Kidney (tissue), 14 donors: ENCODE data around the gene HIPK2. TPM values are rescaled to one million over a fixed set of nuclear protein-coding genes. Genes with fewer than 3 reads are reported as not detected.
"Not testable (repeated sequence)": the region's sequence is repeated elsewhere in the genome, so short reads cannot be mapped to it uniquely, and the experiment has no call there.

Experiments used
- DNase-seq, 5 donors: peaks; one replicate each; pipeline ENCODE4 v3.0.0-alpha.2; 2013 to 2020
- FAIRE-seq: peaks from 2 replicates; lab custom pipeline; 2012; peaks lifted over from hg19 to GRCh38; lab: Jason Lieb, UNC
- H3K27ac ChIP-seq, 2 donors: one replicate each; pipeline ENCODE4 v1.7.0; 2013; ENCODE audit warnings: low read depth in 2 of 2, low read length in 2 of 2, inconsistent platforms in 1 of 2
- H3K27me3 ChIP-seq: one replicate; pipeline ENCODE4 v1.7.1; 2013; ENCODE audit warnings: low read length, inconsistent platforms; ENCODE audit not compliant: control insufficient read depth, insufficient read depth
- H3K36me3 ChIP-seq, 3 donors: one replicate each; pipeline versions ENCODE4 v1.7.0 to v1.7.1; 2013; ENCODE audit warnings: low read length in 3 of 3, control low read depth in 1 of 3, inconsistent platforms in 1 of 3; ENCODE audit not compliant: insufficient read depth in 3 of 3, control insufficient read depth in 2 of 3
- H3K4me1 ChIP-seq, 3 donors: one replicate each; pipeline versions ENCODE4 v1.7.0 to v1.7.1; 2013; ENCODE audit warnings: low read length in 3 of 3, inconsistent platforms in 1 of 3, low read depth in 1 of 3; ENCODE audit not compliant: control insufficient read depth in 2 of 3, insufficient read depth in 2 of 3
- H3K4me3 ChIP-seq, 3 donors: one replicate each; pipeline versions ENCODE4 v1.7.0 to v1.8.1; 2013; ENCODE audit warnings: low read length in 3 of 3, control low read depth in 1 of 3, inconsistent platforms in 1 of 3
- H3K9ac ChIP-seq, 3 donors: one replicate each; pipeline versions ENCODE4 v1.7.0 to v1.7.1; 2013; ENCODE audit warnings: low read length in 3 of 3, control low read depth in 1 of 3, inconsistent platforms in 1 of 3
- H3K9me3 ChIP-seq, 3 donors: one replicate each; pipeline versions ENCODE4 v1.7.0 to v1.7.1; 2013; ENCODE audit warnings: low read length in 3 of 3, control low read depth in 1 of 3, inconsistent platforms in 1 of 3; ENCODE audit not compliant: control insufficient read depth in 2 of 3, insufficient read depth in 1 of 3
- intact Hi-C: fragments of 100-400 bp; cut with DNase I; formaldehyde crosslinking; loops from one replicate; pipeline ENCODE4 v1.11.1; 2022
- polyA plus RNA-seq: library from polyadenylated mRNA; stranded (reverse); fragments of 350-450 nt; fragmentation: Illumina TruSeq; extraction: RNeasy Lipid Tissue Mini Kit (QIAGEN cat#74804); gene quantifications from one replicate; pipeline ENCODE4 v1.2.3, GENCODE V29; 2014; ENCODE audit warnings: low read depth, low replicate concordance; ENCODE audit not compliant: insufficient read depth
- total RNA-seq: library from RNA; stranded (reverse); fragmentation: NEBNext Ultra II Directional; extraction: Animal tissue kit (Norgen Biotek cat#: 25700); gene quantifications from one replicate; pipeline ENCODE4 v1.2.1, GENCODE V29; 2021
- TF ChIP-seq, protein P1 (sequence below): IDR thresholded peaks from 3 replicates; pipeline ENCODE4 v1.5.1; 2012; ENCODE audit warnings: mild to moderate bottlenecking, moderate library complexity, borderline replicate concordance; ENCODE audit not compliant: insufficient read depth; ENCODE audit errors: extremely low read depth
- donor health status: control.
- donor health status: control.
- donor health status: control.
- donor health status: control.
- donor health status: control.
- donor health status: DM: yes; HTN: yes; CAD: no.
- donor health status: Normal renal cell carcinoma (clear cell type).

HIPK2 gene
- total and polyA plus RNA-seq, 2 donors from 2014 or later = 9.6 to 153 TPM

DNA sequence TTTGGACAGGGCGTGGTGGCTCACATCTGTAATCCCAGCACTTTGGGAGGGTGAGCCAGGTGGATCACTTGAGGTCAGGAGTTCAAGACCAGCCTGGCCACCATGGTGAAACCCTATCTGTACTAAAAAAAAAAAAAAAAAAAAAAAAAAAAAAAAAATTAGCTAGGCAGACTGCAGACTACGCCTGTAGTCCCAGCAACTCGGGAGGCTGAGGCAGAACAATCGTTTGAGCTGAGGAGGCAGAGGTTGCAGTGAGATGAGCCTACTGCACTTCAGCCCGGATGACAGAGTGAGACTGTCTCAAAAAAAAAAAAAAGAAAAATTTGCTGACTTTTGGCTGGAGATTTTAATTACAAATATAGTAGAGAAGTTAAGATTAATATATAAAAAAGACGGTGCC lies 104.0 kb downstream of the HIPK2 start:
- H3K27me3 ChIP-seq = no peaks in the 10 kb centered on the region
- peak overlapping the region; percentile 58 to 82 for H3K27ac ChIP-seq
- DNase-seq = no peak
- intact Hi-C loops = no loop called here
- H3K4me1 ChIP-seq = peaks cover 0 to 32% (median 11%) of the 10 kb centered on the region in 3 donors
- H3K4me3 ChIP-seq = no peak overlapping the region
- FAIRE-seq = no peak
- peak overlapping the region in 1 of 3 donors; percentile 47 for H3K9ac ChIP-seq
- TF ChIP-seq, protein P1, sequence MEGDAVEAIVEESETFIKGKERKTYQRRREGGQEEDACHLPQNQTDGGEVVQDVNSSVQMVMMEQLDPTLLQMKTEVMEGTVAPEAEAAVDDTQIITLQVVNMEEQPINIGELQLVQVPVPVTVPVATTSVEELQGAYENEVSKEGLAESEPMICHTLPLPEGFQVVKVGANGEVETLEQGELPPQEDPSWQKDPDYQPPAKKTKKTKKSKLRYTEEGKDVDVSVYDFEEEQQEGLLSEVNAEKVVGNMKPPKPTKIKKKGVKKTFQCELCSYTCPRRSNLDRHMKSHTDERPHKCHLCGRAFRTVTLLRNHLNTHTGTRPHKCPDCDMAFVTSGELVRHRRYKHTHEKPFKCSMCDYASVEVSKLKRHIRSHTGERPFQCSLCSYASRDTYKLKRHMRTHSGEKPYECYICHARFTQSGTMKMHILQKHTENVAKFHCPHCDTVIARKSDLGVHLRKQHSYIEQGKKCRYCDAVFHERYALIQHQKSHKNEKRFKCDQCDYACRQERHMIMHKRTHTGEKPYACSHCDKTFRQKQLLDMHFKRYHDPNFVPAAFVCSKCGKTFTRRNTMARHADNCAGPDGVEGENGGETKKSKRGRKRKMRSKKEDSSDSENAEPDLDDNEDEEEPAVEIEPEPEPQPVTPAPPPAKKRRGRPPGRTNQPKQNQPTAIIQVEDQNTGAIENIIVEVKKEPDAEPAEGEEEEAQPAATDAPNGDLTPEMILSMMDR = no peak
- no peaks in the 10 kb centered on the region for H3K36me3 ChIP-seq
- no peaks in the 10 kb centered on the region for H3K9me3 ChIP-seq

DNA sequence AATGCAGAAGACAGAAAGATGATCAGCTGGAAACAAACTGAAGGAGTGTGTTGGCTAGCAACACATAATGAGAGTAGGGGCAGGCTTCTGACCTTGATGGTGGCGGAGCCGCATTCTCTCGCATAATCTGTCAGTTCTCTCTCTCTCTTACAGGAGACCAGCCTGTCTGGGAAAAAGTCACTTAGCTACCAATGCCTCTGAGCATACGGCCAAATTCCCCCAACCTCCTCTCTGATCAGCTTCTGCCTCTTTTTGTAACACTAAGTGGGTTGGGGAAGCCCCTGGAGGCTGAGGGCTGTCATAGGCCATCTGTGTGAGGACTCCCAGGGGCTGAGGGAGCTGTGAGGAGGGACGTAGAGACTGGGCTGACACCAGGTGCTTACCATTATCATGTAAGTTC lies 104.6 kb downstream of the HIPK2 start:
- FAIRE-seq = no peak
- no peak for DNase-seq
- peaks cover 0 to 32% (median 11%) of the 10 kb centered on the region in 3 donors for H3K4me1 ChIP-seq
- TF ChIP-seq, protein P1 = no peak
- H3K27ac ChIP-seq = peak overlapping the region; percentile 58 to 82
- H3K4me3 ChIP-seq = no peak overlapping the region
- H3K9me3 ChIP-seq = no peaks in the 10 kb centered on the region
- no peaks in the 10 kb centered on the region for H3K27me3 ChIP-seq
- H3K36me3 ChIP-seq = no peaks in the 10 kb centered on the region
- intact Hi-C loops = no loop called here
- peak overlapping the region in 1 of 3 donors; percentile 47 for H3K9ac ChIP-seq

DNA sequence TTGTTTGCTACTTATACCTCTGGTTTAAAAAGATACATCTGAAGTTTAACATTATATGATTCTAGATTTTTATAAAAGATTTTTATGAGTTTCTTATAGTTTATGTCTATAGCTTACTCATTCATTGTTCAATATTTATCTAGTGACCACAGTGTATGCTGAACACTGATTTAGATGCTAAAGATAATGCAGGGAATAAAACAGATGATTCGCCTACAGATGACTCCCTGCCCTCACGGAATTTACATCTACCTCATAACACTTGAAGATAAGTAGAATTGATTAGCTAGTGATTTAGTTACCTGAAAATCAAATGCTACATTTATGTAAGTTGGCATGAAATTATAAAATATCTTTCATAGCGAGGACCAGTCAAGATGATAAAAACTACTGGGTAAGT lies 105.8 kb downstream of the HIPK2 start:
- Histone ChIP-seq H3K4me1 (peaks cover 0 to 32% (median 11%) of the 10 kb centered on the region in 3 donors), H3K27me3 (no peaks in the 10 kb centered on the region)
- intact Hi-C loops = no loop called here

DNA sequence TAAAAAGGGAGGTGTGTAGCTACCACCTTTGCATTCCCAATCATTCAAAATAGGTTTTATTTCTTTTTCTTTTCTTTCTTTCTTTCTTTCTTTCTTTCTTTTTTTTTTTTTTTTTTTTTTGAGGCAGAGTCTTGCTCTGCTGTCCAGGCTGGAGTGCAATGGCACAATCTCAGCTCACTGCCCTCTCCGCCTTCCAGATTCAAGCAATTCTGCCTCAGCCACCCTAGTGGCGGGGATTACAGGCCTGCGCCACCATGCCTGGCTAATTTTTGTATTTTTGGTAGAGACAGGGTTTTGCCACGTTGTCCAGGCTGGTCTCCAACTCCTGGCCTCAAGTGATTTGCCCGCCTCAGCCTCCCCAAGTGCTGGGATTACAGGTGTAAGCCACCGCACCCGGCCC lies 107.1 kb downstream of the HIPK2 start:
- FAIRE-seq, H3K36me3 ChIP-seq, intact Hi-C loops, H3K27me3 ChIP-seq, H3K9me3 ChIP-seq, H3K4me3 ChIP-seq, H3K9ac ChIP-seq, DNase-seq, H3K27ac ChIP-seq: not testable (repeated sequence)
- H3K4me1 ChIP-seq = peaks cover 0 to 33% (median 11%) of the 10 kb centered on the region in 3 donors

More for the DNA sequence above, 105.8 kb downstream of the HIPK2 start:
- no peaks in the 10 kb centered on the region for H3K36me3 ChIP-seq
- H3K27ac ChIP-seq = no peak overlapping the region
- H3K9ac ChIP-seq = no peak overlapping the region
- FAIRE-seq (no peak), DNase-seq (no peak)
- TF ChIP-seq, protein P1 = no peak
- no peak overlapping the region for H3K4me3 ChIP-seq
- no peaks in the 10 kb centered on the region for H3K9me3 ChIP-seq
